HG02763 (cell line): ENCODE results near the gene MED6.

Experiments
- ATAC-seq: cut with Tn5 transposase; IDR thresholded peaks from one replicate; pipeline ENCODE4 v1.9.1; 2021; ENCODE audit warnings: mild to moderate bottlenecking, moderate library complexity; ENCODE audit not compliant: unreplicated experiment

Gene MED6, protein sequence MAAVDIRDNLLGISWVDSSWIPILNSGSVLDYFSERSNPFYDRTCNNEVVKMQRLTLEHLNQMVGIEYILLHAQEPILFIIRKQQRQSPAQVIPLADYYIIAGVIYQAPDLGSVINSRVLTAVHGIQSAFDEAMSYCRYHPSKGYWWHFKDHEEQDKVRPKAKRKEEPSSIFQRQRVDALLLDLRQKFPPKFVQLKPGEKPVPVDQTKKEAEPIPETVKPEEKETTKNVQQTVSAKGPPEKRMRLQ

DNA sequence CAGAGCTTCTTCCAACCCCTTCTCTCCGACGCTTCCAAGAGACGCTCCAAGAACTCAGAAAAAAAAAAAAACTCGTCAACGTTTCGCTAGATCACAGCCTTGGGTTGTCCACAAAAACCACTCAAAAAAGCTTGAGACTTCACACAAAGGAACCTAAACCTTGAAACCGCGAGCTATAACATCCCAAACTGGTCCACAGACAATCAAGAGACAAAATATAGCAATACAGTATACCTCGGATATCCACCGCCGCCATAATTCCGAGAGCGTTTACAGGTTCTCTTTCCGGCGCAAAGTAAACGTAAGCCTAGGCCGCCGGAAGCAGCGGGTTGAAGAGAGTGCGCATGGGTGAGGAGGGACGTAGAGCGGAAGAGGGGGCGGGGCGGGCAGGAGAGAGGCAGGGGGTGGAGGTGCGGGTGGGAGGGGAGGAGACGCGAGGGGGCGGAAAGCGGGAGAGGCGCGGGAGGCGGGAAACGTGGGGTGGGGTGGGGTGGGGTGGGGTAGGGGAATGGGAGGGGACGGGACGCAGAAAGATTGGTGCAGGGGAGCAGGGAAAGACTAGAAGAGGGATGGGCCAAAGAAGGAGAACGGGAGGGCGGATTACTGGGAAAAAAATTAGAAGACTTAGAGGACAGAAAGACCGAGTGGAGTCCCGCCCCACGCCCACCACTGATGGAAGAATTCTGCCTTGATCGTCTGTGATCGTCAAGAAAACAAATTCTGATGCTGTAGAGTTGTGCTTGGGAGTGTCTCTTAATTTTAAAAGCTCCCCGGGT lies at the start of gene MED6:
Gene MED6 (minus strand): TSS at position 274 of the 776 bp plus-strand sequence. CDS start 18 bp downstream, at position 256.
- ATAC-seq, result peak; percentile 93

DNA sequence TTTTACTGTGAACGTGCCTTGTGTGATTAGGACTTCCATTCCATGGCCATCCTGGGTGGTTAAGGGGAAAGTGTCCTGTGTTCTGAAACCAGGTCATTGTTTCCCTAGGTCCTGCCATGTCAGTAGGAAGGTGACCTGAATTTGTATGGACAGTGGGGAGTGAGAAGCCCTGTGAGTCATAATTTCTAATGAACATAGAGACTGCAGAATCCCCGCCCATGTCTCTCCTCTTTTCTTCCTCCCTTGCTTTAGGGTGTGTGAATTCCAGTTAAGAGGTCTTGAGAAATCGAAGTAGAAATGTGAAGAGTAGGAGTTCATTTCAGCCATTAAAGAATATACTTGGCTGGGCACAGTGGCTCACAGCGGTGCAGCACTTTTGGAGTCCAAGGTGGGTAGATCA lies 49.3 kb upstream of the MED6 start:
- ATAC-seq, result no peak

DNA sequence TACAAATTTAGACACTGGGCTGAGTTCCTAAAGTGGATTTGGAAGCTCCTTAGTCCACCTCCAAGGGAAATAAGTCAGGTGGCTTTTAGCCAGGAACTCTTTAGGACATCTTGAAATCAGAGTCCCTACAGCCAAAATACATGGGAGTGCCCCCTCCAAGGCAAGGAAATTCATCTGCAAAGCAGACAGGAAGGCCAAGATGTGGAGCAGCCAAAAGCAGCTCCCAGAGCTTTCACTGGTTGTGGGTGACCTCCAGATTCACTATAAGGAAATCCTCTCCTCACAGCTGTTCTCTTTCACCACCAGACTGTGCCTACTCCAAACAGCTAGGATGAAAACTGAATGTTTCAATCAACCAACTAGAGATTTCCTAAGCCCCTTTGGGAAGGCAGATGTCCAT lies 47.9 kb upstream of the MED6 start:
- no peak for ATAC-seq

DNA sequence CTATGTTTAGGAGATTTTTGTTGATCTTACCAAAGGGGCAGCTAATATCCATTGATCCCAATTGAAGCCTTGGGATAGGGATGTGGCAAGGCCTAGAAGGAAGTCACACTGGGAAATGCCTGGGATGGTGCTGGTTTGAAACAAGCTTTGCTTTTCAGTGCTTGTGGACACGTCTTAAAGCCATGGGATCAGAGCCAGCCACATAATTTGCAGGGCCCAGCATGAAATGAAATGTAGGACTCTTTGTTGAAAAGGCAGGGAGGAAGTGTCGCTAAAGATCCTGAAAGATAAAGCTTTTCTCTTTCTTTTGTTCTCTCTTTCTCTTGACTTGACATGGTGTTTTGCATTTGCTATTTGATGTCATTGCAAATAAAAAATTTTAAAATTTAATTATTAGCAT lies 46.2 kb upstream of the MED6 start:
- no peak for ATAC-seq

DNA sequence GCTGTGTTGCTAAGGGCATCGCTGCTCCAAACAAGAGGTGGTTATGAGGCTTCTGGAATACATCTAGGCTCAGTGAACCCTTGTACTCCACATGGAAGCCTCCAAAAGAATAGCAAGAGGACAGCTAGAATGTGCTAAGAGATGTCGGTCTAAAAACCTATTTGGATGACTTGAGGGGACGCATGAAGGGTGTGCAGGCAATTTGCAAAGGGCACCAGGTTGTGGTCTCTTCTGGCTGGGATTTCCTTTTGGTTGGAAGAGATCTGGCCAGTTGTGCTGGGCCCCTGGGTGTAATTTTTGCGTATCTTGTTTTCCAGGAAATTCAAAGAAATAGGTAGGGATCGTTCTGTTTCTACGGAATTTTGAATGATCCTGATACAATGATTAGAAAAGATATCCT lies 45.4 kb upstream of the MED6 start:
- no peak for ATAC-seq

DNA sequence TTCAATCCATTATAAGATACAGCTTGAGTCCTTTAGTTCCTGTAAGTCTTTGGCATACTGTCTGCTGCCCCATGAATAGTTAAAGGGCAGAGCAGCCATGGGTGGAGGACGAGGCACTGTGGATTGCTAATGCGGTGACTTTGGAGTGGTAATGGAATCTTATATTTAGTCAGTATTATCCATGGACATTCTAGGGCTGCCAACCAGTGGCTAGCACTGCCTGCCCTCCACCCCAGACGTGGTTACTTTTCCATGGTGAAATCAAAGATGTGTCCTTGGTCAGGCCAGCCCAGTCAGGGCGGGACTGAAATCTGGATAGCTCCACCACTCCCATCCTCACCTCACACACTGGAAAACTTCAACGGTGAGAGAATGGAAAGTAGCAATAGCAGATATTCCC lies 43.5 kb upstream of the MED6 start:
- no peak for ATAC-seq

DNA sequence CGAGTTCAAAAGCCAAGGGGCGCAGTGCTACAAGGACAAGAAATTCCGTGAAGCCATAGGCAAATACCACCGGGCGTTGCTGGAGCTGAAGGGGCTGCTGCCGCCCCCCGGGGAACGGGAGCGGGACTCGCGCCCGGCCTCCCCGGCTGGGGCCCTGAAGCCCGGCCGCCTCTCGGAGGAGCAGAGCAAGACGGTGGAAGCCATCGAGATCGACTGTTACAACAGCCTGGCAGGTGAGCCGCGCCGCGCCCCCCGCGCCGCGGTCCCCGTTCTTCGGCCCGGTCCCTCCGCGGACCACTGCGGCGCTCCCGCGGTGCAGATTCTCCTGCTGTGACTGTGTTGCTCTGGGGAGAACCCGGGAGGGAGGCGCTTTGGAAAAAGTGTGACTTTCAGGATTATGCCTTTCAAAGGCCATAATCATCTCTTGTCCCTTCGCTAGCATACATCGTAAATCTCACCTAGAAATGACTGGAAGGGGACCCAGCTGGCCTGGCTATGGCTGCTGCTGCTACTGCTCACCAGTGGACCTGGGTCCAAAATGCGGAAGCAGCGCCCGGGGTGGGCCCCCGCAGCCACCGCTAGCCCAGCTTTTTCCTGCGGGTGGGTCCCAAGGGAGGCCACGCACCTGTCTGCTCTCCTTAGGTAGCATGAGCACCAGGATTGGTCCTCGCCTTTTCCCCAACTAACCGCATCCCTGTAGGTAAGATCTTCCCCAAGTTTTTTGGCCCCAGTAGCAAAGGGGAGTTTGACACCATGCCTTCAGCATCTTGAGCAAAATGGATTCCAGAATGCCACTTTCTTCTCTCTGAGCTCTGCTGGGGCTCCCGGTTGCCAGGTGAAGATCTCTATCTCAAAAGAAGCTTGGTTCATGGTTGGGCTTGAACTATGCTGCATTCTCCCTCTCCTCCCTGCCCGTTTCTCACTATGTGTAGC lies 42.1 kb upstream of the MED6 start:
- no peak for ATAC-seq

DNA sequence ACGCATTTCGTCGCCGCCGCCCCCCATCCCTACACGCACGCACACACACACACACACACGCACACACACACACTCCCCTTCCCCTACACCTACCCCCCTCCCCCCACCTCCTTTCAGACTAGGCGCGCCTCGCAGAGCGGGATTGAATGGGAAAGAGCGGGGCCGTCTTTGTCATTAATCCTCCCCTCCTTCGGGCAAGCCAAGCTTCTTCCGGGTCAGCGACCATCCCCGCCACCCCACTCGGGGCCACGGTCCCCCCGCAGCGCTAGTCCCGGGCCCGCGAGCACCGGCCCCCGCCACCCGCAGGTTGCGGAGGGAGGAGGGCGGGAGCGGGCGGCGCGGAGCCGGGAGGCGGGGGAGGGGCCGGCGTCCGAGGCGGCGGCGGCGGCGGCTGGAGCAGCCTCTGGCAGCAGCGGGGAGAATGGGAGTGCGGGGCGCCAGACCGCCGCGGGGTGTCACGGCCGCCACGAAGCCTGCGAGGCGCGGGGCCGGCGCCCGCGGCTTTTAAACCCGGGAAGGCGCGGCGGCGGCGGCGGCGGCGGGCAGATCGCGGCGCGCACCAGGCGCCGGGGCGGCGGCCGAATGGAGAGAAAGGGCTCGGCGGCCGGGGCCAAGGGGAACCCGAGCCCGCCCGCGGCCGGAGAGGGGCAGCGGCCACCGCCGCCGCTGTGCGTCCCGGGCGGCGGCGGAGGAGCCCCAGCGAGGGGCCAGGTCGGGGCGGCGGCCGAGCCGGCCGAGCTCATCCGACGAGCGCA lies 41.3 kb upstream of the MED6 start, which contains the start of gene TTC9:
Gene TTC9 (plus strand): TSS at position 369 of the 755 bp plus-strand sequence. CDS start 214 bp downstream, at position 583.
- ATAC-seq, result no peak

DNA sequence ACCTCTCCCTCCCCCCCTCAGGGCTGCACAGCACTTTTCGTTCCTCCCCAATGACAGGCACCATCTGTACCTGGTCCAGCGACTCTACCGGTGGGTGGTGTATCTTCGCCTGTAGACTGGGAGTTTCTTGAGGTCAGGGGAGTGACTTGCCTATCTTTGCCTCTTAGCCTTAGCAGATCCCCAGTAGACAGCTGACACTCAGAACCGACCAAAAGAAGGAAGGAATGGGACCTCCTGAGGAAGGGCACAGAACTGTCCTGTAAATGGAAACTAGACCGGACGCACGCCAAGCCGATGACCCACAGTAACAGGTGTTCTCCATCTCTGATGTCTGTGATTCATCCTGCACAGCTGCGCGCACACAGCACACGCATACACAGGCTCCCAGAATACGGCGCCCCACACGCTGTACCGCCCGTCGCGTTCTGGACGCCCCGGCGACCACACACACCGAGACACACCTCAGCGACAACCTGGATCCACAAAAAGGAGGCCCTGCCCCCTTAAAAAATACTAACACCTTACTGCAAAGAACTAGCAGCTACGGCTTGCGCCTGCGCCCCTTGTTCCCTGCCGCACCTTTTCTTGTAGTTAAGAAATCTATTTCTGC lies 40.6 kb upstream of the MED6 start:
- peak; percentile 59 for ATAC-seq

DNA sequence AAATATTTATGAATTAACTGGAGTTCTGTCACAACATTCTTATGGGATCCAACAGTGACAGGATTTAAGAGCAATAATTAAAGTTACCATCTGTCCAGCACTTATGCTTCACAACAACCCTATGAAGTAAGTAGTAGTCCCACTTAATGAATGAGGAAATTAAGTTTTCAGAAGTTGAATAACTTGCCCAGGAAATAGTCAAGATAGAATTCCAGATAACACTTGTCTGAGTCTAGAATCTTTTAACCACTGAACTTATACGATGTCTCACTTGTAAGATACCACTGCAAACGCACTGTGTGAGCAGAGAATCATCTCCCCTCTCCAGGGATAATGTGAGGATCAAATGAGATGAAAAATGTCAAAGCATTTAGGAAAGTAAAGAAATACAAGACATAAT lies 38.0 kb upstream of the MED6 start:
- no peak for ATAC-seq

DNA sequence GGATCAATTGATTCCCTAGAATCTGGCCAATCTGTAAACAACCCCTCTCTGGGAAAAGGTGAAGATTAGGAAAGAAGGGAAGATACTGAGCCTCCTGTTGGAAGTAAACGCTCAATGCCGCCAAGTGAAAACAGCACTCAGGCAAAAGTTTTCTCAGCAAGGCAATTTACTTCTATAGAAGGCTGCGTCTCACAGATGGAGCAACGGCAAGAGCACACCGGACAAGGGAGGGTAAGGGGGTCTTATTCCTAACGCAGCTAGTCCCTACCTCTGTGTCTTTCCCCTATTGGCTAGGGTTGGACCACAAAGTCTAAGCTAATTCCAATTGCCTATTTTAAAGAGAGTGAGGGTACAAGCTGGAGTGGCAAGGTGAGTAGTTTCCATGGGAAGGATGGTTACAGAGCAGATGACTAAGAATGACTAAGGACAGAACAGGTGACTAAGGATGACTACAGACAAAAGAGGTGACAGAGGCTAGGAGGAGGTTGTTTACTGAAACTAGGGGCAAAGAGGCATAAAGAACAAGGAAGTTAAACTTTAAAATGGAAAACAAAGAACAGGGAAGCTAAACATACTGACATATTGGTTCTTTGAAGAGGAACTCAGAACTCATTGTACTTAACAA lies 35.6 kb upstream of the MED6 start:
- ATAC-seq, result no peak

DNA sequence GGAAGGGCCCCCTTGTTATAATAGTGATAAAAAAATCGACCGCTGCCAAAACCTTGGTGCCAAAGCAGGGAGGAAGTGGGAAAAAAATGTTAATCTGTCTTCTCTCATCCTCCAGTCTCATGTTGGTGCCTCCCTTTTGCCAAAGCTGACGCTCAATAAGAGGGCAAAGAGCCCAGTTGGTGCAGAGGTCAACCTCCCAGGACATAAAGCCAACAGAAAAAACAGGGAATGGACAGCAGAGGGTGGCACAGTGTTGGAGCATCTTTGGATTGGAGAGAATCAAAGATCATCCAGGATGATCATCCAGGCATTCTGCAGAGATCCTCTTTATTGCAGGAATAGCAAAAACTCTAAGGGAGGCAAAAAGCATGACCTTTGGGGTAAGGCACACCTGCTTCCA lies 31.5 kb upstream of the MED6 start:
- no peak for ATAC-seq

DNA sequence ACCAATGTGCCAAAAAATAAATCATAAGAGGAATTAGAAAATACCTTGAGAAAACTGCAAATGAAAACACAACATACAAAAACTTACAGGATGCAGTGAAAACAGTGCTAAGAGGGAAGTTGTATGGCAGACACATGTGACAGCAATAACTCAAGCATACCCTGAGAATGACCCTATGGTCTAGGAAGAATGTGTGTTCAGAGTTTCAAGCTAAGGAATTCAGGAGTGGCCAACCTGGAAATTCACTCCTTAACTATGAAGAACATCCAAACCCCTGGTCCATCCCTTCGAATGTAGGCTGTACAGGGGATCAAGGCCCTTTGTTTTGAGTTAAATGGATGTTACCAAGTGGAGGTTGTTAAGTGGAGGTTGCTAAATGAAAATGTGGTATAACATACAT lies 24.5 kb upstream of the MED6 start:
- no peak for ATAC-seq

DNA sequence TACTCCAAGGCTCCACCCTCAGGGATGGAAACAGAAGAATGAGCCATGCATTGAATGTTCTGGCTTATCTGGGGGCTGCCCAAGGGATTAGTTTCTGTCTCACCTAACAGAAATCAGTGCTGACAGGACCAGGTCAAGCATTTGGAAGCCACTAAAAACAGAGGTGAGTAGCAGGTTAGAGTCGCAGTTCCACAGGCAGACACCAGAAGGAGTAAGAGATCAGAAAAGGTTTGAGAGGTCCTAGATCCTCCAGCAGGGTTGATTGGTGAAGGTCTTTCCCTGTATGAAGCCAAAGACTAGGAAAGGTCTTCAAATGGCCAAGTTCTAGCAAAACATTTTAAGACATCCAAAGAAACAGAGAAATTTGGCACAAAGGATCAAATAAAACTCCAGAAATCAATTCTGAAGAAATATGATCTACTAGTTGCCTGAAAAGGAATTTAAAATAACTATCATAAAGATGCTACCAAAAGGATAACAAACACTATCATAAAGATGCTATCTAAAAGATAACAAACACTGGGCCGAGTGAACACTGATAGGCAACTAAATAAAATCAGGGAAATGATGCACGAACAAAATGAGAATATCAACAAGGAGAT lies 21.8 kb upstream of the MED6 start:
- no peak for ATAC-seq

DNA sequence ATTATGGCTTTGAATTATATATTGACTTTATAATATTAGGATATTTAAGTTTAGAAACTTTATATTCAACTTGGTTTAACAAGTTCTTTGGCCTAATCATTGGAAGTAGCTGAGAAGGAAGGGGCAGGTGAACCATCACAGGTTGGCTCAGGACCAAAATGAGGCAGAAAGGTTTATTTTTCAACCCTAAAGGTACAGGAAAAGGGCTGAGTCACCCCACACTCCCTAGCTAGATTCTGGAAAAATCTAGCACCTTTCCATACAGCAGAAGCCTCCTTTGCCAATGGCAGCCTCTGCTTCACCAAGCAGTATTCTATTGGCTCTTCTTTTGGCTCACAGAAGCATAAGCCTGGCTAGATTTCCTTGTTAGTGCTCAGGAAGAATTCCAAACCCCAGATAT lies 19.3 kb upstream of the MED6 start:
- ATAC-seq, result no peak

DNA sequence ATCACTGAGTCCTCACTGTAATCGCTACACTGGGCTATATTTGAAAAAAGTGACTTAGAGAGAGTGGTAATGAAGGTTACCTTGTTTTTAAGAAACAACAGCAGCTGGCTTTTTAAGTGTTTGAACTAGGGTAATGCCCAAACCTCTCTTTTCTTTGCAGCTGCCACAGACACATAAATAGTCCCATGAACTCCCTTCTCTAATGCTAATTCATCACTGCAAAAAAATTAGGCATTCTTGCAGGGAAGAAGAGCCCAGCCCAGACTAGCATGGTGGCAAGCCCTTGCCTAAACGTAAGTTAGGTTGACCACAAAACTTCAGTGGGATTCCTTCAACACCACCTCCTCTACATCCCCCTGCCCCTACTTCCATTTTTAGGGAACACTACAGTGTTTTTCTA lies 17.9 kb upstream of the MED6 start:
- ATAC-seq, result no peak

DNA sequence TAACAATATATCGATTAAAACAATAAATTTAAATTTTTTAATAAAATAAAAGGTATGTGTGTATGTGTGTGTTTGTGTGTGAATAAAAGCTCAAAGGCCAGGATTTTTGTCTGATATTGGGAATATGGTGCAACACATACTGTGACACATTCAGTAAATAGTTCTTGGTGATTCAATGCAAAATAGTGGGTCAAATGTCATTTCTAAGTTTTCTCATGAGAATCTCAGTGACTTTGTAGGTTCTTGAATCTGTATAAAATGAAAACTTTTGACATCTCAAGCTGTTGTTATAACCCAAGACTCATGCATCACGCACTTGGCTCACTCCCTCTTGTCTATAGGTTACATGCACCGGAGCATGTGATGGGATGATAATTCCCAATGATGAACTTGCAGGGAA lies 16.2 kb upstream of the MED6 start:
- ATAC-seq, result no peak

DNA sequence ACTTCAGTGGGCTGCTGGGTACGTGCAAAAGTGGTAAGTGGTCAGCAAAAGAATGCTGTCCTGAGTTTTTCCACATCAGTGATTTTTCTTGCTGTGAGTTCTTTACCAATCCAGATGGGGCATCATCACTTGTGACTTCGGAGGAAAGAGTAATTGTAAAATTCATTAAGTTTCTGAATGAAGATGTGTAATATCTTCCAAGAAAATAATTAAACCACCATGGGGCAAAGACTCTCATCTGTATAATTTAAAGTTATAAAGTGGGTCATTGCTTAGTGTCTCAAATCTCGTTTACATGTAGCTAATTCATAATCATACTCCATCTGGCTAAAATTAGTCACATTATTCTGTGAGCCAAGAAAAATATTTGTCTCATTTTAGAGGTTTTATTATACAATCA lies 10.8 kb upstream of the MED6 start:
- no peak for ATAC-seq

DNA sequence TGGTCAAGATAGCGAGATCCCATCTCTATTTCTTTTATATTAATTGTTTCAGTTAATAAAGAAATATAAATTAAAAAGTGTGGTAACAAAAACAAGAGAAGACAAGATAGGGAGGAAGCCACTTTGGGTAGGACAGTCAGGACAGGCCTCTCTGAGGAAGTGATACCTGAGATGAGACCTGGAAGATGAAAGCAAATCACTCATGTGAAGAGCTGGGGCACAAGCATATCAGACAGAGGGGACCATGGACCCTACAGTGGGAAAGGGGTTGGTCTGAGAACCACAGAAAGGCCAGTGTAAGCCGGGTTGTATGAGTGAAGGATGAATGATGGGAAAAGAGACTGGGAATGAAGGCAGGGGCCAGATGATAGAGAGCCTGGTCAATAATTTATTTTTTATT lies 1.8 kb upstream of the MED6 start:
- ATAC-seq, result no peak
